GM19099 (cell line): ENCODE results near the gene ARMC9.

Experiments
- POLR2A ChIP-seq: IDR thresholded peaks from 3 replicates; pipeline ENCODE4 v1.6.1; 2011; ENCODE audit warnings: low read depth; ENCODE audit not compliant: insufficient read length; ENCODE audit errors: extremely low read depth

The ARMC9 gene

GRCh38 chr2:231297108-231297908 lies 98.9 kb downstream of the ARMC9 start:
- no peak for TF ChIP-seq POLR2A

- no peak for TF ChIP-seq POLR2A
Measured at GRCh38 chr2:231298091-231298490, 99.7 kb downstream of the ARMC9 start.

GRCh38 chr2:231299267-231299666 lies 100.8 kb downstream of the ARMC9 start:
- no peak for TF ChIP-seq POLR2A

GRCh38 chr2:231300020-231300721 lies 101.7 kb downstream of the ARMC9 start:
- peak; percentile 25 for TF ChIP-seq POLR2A

GRCh38 chr2:231300722-231301076 lies 102.3 kb downstream of the ARMC9 start:
- no peak for TF ChIP-seq POLR2A

- TF ChIP-seq POLR2A = no peak
Measured at GRCh38 chr2:231305221-231305620, 106.8 kb downstream of the ARMC9 start.

GRCh38 chr2:231306791-231307393 lies 108.5 kb downstream of the ARMC9 start:
- no peak for TF ChIP-seq POLR2A

GRCh38 chr2:231308219-231308618 lies 109.8 kb downstream of the ARMC9 start:
- no peak for TF ChIP-seq POLR2A

- no peak for TF ChIP-seq POLR2A
Measured at GRCh38 chr2:231308631-231309428, 110.4 kb downstream of the ARMC9 start.

- no peak for TF ChIP-seq POLR2A
Measured at GRCh38 chr2:231312066-231312465, 113.6 kb downstream of the ARMC9 start.

- TF ChIP-seq POLR2A = no peak
Measured at GRCh38 chr2:231315896-231316295, 117.5 kb downstream of the ARMC9 start.

GRCh38 chr2:231317579-231317978 lies 119.1 kb downstream of the ARMC9 start:
- no peak for TF ChIP-seq POLR2A

GRCh38 chr2:231318436-231318835 lies 120.0 kb downstream of the ARMC9 start:
- TF ChIP-seq POLR2A = no peak

GRCh38 chr2:231318954-231319353 lies 120.5 kb downstream of the ARMC9 start:
- no peak for TF ChIP-seq POLR2A

- no peak for TF ChIP-seq POLR2A
Measured at GRCh38 chr2:231319867-231320266, 121.4 kb downstream of the ARMC9 start.

- TF ChIP-seq POLR2A = no peak
Measured at GRCh38 chr2:231321021-231321420, 122.6 kb downstream of the ARMC9 start.
